Measurements from ENCODE around the gene HIRA.
A peak's percentile ranks its signal among the peaks of the same experiment; 100 is the strongest.

Gene HIRA

GRCh38 chr22:19287076-19287707 lies 144.3 kb downstream of the HIRA start:
- FAIRE-seq: no peak
- peak; percentile 13 for DNase-seq (ENCODE audit: low spot score)

DNA sequence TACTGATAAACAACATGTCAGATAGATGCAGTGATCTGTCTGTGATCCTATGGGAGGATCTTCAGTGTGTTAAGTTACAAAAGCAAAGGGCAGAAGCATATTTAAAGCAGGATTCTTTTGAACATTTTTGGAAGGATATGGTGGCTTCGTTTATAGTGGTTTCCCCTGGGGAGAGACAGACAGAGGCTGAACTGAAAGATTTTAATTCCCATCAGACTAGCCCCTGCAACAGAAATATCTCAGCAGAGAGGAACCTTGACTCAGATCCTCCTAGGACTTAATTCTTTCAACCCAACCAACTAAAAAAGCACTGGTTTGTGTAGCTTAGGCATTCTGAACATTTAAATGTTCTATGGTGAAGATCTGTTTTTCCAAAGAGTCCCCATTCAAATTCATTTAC lies 145.7 kb downstream of the HIRA start:
- FAIRE-seq: no peak
- no peak for DNase-seq (ENCODE audit: low spot score)
